Fibroblast of lung (primary cell): ENCODE results near the gene SEMA3E. TPM values are rescaled to one million over a fixed set of nuclear protein-coding genes. Genes with fewer than 3 reads are reported as not detected.

Source experiments
- DNase-seq, 2 donors: peaks; one replicate each; pipeline versions ENCODE4 v3.0.0 to v3.0.0-alpha.2; 2010; ENCODE audit warnings: low read depth in 2 of 2
- H2AFZ ChIP-seq: 2 replicates; pipeline ENCODE4 v1.5.1; 2012; ENCODE audit warnings: low read length, control low read depth, inconsistent platforms
- H3K27ac ChIP-seq: 2 replicates; pipeline ENCODE4 v1.5.1; 2011; ENCODE audit warnings: low read length, control low read depth; ENCODE audit not compliant: insufficient read depth
- H3K27me3 ChIP-seq: 2 replicates; pipeline ENCODE4 v1.5.1; 2011; ENCODE audit warnings: mild to moderate bottlenecking, low read length; ENCODE audit not compliant: control insufficient read depth, insufficient read depth
- H3K36me3 ChIP-seq: 2 replicates; pipeline ENCODE4 v1.5.1; 2011; ENCODE audit warnings: low read length; ENCODE audit not compliant: control insufficient read depth, insufficient read depth
- H3K4me1 ChIP-seq: 2 replicates; pipeline ENCODE4 v1.5.1; 2011; ENCODE audit warnings: low read length; ENCODE audit not compliant: control insufficient read depth, insufficient read depth; ENCODE audit errors: extremely low read depth
- H3K4me2 ChIP-seq: 2 replicates; pipeline ENCODE4 v1.5.1; 2011; ENCODE audit warnings: low read length, control low read depth; ENCODE audit not compliant: insufficient read depth; ENCODE audit errors: extremely low read depth
- H3K4me3 ChIP-seq, 4 experiments: fragments of 200-600 bp in 1 of 4; sonication (generic) in 1 of 4; replicated peaks in 1 of 4; 2 replicates each; pipeline ENCODE4 v1.5.1; 2011 to 2016; ENCODE audit warnings: low read length in 4 of 4, low read depth in 3 of 4, mild to moderate bottlenecking in 3 of 4, control low read depth in 2 of 4, inconsistent platforms in 1 of 4, mixed read lengths in 1 of 4; ENCODE audit not compliant: insufficient read depth in 1 of 4; ENCODE audit errors: control extremely low read depth in 1 of 4
- H3K79me2 ChIP-seq: 2 replicates; pipeline ENCODE4 v1.5.1; 2012; ENCODE audit warnings: mild to moderate bottlenecking, low read length, inconsistent platforms; ENCODE audit not compliant: control insufficient read depth, insufficient read depth
- H3K9ac ChIP-seq: 2 replicates; pipeline ENCODE4 v1.5.1; 2011; ENCODE audit warnings: mild to moderate bottlenecking, low read length, control low read depth; ENCODE audit not compliant: insufficient read depth
- H3K9me3 ChIP-seq: 2 replicates; pipeline ENCODE4 v1.5.1; 2012; ENCODE audit warnings: low read depth, low read length; ENCODE audit not compliant: control insufficient read depth, insufficient read depth
- H4K20me1 ChIP-seq: 2 replicates; pipeline ENCODE4 v1.5.1; 2011; ENCODE audit warnings: low read length; ENCODE audit not compliant: control insufficient read depth, insufficient read depth; ENCODE audit errors: extremely low read depth
- CTCF ChIP-seq, 2 donors: IDR thresholded peaks in 1 of 2; conservative IDR thresholded peaks in 1 of 2; 1 replicate in 1 of 2; 2 replicates in 1 of 2; pipeline ENCODE4 v1.5.1; 2011 to 2012; ENCODE audit warnings: low read length in 2 of 2, control low read depth in 1 of 2, inconsistent platforms in 1 of 2, low read depth in 1 of 2, mild to moderate bottlenecking in 1 of 2
- EZH2 ChIP-seq: IDR thresholded peaks from 2 replicates; pipeline ENCODE4 v1.5.1; 2012; ENCODE audit warnings: low read length, control low read depth, mild to moderate bottlenecking; ENCODE audit errors: missing control alignments
- polyA plus RNA-seq, 2 donors: library from polyadenylated mRNA; depleted of rRNA in 1 of 2; stranded (reverse) in 1 of 2; unstranded in 1 of 2; fragments of >200 nt; gene quantifications; 2 replicates each; pipeline ENCODE4 v1.2.1, GENCODE V29; 2011 to 2012; ENCODE audit warnings: missing spikeins in 1 of 2
- total RNA-seq: library from RNA; depleted of rRNA; stranded (reverse); fragments of >200 nt; gene quantifications from 2 replicates; pipeline ENCODE4 v1.2.1, GENCODE V29; 2014

The SEMA3E gene
- total and polyA plus RNA-seq, 2 donors (not counting 1 experiment from before 2014, with no cell fraction given): 1.1 to 2.0 TPM

DNA sequence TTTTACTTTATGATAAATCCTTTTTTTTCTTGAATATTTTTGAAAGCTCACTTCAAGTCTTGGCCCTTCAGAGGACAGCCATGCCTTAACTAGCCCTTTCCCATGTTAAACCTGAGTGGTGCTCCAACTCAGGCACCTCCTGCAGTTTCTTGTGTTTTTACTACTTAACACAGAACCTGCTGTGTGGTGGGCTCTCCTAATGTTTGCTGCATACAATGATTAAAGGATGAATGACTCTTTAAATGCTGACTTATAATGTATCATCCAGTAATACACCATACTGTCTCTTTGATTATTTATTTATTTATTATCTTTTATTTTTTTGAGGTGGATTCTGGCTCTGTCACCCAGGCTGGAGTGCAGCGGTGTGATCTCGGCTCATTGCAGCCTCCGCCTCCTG, 179.4 kb downstream of the SEMA3E start:
- no peak overlapping the region for H3K9ac ChIP-seq
- H3K4me1 ChIP-seq: no peaks in the 10 kb centered on the region
- no peaks in the 10 kb centered on the region for H4K20me1 ChIP-seq
- no peak overlapping the region for H3K4me3 ChIP-seq
- H3K9me3 ChIP-seq: no peaks in the 10 kb centered on the region
- H3K36me3 ChIP-seq: no peaks in the 10 kb centered on the region
- peak overlapping the region; percentile 37 for H3K27ac ChIP-seq
- H3K27me3 ChIP-seq: no peaks in the 10 kb centered on the region
- no peaks in the 10 kb centered on the region for H3K79me2 ChIP-seq
- H3K4me2 ChIP-seq: no peak overlapping the region
- no peak for DNase-seq
- no peak overlapping the region for H2AFZ ChIP-seq
- TF ChIP-seq EZH2: no peak

DNA sequence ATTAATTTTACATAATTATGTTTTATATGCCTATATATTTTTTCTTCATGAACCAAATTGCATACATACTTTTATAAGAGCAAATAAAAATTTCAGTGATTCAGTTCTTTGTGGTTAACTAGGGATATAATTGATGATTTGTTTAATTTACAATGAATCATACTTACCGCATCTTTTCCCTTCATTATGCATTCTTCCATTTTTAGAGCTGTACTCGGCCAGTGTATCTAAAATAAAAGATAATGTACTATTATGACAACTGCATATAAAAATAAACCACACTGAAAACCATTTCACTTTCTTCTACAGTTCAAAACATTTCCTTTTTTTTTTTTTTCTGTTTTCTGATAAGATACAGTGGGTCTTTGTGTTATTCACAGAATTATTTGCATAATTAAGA, 179.9 kb downstream of the SEMA3E start:
- H3K4me1 ChIP-seq: no peaks in the 10 kb centered on the region

GRCh38 chr7:83468251-83468739, 180.6 kb downstream of the SEMA3E start:
- Histone ChIP-seq H3K9ac (no peak overlapping the region), H3K9me3 (no peaks in the 10 kb centered on the region), H3K4me2 (peak overlapping the region; percentile 67), H2AFZ (no peak overlapping the region), H3K27me3 (no peaks in the 10 kb centered on the region), H3K4me3 (peak overlapping the region in 1 of 4 experiments; percentile 10), H3K36me3 (no peaks in the 10 kb centered on the region), H4K20me1 (no peaks in the 10 kb centered on the region), H3K4me1 (no peaks in the 10 kb centered on the region), H3K79me2 (no peaks in the 10 kb centered on the region), H3K27ac (peak overlapping the region; percentile 30)
- peak; percentile 98 to 99 for DNase-seq
- TF ChIP-seq EZH2 (no peak), CTCF (conservative IDR thresholded peaks at IDR 0.05 in 1 of 2, IDR thresholded peaks at IDR 0.05 in 1 of 2; ENCODE audit: low read depth in 1 of 2, low read length in 2 of 2) (no peak)

More for the DNA sequence above, 179.9 kb downstream of the SEMA3E start:
- DNase-seq: peak; percentile 79 to 84
- Histone ChIP-seq H3K36me3 (no peaks in the 10 kb centered on the region), H3K27ac (peak overlapping the region; percentile 37), H3K4me3 (no peak overlapping the region), H3K4me2 (no peak overlapping the region), H4K20me1 (no peaks in the 10 kb centered on the region), H3K9me3 (no peaks in the 10 kb centered on the region), H3K9ac (no peak overlapping the region), H3K79me2 (no peaks in the 10 kb centered on the region), H3K27me3 (no peaks in the 10 kb centered on the region), H2AFZ (no peak overlapping the region)
- no peak for TF ChIP-seq CTCF (conservative IDR thresholded peaks at IDR 0.05 in 1 of 2, IDR thresholded peaks at IDR 0.05 in 1 of 2; ENCODE audit: low read depth in 1 of 2, low read length in 2 of 2)
